Urothelium cell line (cell line): Measurements from ENCODE around the gene OR6Q1.
"Not testable (repeated sequence)": the region's sequence is repeated elsewhere in the genome, so short reads cannot be mapped to it uniquely, and the experiment has no call there.

Experiments used
- DNase-seq: peaks from one replicate; pipeline ENCODE4 v3.0.0; 2011; ENCODE audit warnings: low spot score, mixed read lengths
- FAIRE-seq: peaks from 2 replicates; lab custom pipeline; 2011; peaks lifted over from hg19 to GRCh38; lab: Jason Lieb, UNC

Gene OR6Q1

GRCh38 chr11:58030653-58031052 lies at the start of gene OR6Q1:
Gene OR6Q1, plus strand, starts transcription at chr11:58030953. Its CDS starts 0 bp downstream, at chr11:58030953.
- no peak for DNase-seq
- FAIRE-seq = no peak

DNA sequence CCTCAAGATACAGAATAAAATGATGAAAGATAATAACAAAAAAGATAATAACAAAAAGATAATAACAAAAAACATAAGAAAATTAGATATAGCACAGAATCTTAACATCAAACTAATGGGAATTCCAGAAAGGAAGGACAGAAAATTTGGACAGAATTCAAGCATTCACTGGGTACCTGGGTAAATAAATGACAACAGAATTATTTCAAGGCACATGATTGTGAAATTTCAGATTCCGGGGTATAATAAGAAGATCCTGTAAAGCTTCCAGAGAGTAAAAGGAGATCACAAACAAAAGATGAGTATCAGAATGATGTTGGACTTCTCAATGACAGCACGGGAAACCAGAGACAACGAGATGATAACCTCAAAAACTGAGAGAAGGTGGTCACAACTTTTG lies 49.2 kb upstream of the OR6Q1 start:
- no peak for DNase-seq

DNA sequence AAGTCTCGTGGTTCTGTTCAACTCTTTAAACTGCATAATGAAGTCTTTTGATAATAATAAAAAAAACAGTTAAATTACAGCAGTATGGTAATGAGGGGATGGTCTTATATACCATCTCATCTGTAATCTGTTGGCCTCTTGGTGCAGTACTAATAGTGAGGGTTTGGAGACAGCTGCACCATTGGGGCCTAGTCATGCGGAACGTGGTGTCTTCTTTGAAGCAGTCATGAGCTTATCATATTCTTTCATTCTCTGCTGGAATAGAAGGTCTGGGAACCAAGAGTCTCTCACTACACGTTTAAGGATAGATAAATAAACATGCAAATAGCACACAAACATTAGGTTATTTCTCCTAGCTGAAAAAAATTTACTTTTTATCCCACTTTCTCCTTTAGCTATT lies 48.0 kb upstream of the OR6Q1 start:
- DNase-seq (no peak), FAIRE-seq (no peak)

More for the DNA sequence above, 49.2 kb upstream of the OR6Q1 start:
- no peak for FAIRE-seq

DNA sequence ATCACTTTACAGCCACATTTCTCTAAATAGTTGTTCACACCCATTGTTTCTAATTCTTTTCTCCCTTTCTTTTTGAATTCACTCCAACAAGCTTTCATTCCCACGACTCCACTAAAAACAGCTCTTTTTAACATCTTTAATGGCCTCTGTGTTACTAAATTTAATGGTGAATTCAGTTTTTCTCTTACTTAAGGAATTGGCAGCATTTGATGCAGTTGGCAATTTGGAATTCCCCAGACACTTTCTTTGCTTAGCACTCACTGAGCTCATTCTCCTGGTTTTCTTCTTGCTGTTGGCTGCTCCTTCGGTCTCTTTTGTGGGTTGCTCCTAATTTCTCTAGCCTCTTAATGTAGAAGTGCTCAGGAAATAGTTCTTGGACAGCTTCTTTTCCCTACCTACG lies 47.6 kb upstream of the OR6Q1 start:
- DNase-seq (no peak), FAIRE-seq (no peak)

DNA sequence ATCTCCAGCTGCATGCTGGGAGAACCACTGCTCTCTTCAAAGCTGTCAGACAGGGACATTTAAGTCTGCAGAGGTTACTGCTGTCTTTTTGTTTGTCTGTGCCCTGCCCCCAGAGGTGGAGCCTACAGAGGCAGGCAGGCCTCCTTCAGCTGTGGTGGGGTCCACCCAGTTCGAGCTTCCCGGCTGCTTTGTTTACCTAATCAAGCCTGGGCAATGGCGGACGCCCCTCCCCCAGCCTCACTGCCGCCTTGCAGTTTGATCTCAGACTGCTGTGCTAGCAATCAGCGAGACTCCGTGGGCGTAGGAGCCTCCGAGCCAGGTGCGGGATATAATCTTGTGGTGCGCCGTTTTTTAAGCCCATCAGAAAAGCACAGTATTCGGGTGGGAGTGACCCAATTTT lies 31.2 kb upstream of the OR6Q1 start:
- FAIRE-seq, DNase-seq: not testable (repeated sequence)

DNA sequence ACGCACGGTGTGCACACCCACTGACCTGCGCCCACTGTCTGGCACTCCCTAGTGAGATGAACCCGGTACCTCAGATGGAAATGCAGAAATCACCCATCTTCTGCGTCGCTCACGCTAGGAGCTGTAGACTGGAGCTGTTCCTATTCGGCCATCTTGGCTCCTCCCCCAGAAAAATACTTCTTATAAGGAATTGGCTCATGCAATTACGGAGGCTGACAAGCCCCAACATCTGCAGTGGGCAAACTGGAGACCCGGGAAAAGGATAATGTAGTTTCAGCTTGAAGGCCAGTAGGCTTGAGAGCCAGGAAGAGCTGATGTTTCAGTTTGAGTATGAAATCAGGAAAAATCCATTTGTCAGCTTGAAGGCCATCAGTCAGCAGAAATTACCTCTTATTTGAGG lies 30.7 kb upstream of the OR6Q1 start:
- not testable (repeated sequence) for FAIRE-seq, DNase-seq

DNA sequence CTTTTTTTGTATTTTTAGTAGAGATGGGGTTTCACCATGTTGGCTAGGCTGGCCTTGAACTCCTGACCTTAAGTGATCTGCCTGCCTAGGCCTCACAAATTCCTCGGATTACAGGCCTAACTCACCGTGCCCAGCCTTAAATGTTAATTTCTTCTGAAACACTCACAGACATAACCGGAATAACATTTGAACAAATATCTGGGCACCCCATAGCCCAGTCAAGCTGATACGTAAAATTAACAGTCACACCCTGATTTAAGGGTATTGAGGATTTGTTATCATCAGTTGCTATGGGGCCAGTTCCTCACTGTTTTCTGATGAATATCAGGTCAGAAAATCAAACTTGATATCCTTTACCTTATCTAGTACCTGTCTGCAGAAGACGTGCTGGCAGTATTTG lies 30.1 kb upstream of the OR6Q1 start:
- DNase-seq (no peak), FAIRE-seq (no peak)

DNA sequence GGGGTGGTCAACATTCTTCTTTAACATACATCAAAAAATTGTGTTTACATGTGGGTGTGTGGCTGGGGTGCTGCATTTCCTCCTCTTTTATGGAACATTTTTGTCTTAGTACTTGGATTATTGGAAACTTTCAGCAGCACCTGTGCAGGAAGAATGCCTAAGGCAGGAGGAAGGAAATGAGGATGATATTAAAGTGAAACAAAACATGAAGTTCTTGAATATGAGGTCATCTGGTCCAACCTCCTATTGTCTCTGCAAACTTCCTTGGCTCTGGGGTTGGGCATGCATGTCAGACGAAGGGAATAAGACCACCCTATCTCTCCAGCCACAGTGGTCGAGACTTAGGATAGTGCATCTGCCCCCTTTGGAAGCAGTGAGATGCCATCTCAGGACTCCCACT lies 27.7 kb upstream of the OR6Q1 start:
- DNase-seq (no peak), FAIRE-seq (no peak)

DNA sequence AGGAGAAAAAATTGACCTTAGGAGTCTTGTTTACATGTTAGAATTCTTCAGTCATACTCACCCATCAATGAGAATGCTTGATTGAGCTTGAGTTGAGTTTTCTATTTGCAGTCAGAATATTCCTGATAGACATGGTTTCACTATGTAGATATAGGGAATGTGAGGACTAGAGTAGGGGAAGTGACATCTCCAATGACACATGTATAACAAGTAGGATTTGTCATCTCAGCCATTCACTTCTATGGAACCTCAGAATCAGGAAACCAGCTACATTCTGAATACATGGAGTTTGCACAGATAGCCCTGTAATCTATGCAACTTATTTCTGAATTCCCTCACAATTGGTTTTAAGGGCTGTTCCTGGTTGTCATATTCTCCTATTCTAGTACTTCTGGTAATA lies 27.2 kb upstream of the OR6Q1 start:
- DNase-seq (no peak), FAIRE-seq (no peak)

DNA sequence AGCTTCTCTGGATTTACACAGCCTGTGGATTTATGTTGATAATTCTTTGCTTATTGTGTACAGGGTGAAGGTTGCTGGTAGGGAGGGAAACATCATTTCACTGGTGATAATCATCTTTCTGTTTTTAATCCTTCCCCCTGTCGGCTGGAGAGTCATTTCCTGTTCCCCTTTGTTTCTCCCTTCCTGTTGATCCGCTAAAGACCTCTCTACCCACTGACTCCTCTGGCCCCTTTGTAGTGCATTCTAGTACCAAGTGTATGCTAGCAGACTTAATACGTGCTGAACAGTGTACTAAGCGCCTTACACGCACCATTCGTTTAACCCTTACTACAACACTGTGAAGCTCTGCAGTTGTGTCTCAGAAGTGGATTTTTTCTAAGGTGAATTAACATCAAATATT lies 26.1 kb upstream of the OR6Q1 start:
- DNase-seq = no peak
- no peak for FAIRE-seq

GRCh38 chr11:58006940-58007339 lies 23.8 kb upstream of the OR6Q1 start:
- DNase-seq = peak; percentile 51
- FAIRE-seq = no peak

GRCh38 chr11:58011771-58012170 lies 19.0 kb upstream of the OR6Q1 start:
- FAIRE-seq (no peak), DNase-seq (no peak)

DNA sequence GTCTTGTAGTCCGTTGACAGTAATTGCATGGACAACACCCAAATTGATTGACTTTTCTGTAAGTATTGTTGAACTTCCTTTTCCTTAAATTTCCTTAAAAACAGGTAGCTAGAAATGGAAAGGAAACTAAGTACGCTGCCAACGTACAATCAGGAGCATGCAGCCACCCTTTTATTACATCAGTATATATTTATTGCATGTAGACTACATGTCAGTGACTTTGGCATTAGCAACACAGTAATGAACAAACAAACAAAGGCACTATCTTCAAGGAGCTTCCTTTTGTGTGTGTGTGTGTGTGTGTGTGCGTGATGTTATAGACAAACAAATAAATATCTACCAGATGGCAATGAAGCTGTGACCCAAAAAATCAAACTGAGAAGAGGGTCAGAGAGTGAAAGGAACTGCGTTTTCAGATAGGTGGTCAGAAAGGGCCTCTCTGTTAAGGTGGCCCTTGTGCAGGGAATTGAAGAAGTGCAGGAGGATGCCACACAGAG lies 7.3 kb upstream of the OR6Q1 start, which contains the start of gene OR9Q1:
OR9Q1 (plus strand) TSS at position 447 of the 497 bp plus-strand sequence. CDS start 155,564 bp downstream, outside the sequence.
- no peak for DNase-seq
- FAIRE-seq = no peak

GRCh38 chr11:58024601-58025091 lies 6.1 kb upstream of the OR6Q1 start:
- DNase-seq = peak; percentile 46
- no peak for FAIRE-seq

DNA sequence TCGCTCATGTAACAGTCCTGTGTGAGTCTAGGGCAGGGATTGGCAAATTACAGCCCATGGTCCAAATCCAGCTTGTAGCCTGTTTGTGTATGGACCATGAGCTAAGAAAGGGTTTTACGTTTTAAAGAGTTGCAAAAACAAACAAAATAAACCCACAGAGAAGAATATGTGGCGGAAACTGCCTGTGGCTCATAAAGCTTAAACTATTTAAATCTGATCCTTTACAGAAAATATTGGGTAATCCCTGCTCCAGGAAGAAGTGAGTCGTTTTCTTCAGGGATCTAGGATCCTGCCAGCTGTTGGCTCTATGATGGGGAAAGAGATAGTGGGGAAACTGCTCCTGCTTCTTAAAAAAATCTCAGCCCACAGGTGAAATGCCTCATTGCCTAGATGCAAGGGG lies 3.4 kb upstream of the OR6Q1 start:
- FAIRE-seq (no peak), DNase-seq (no peak)

DNA sequence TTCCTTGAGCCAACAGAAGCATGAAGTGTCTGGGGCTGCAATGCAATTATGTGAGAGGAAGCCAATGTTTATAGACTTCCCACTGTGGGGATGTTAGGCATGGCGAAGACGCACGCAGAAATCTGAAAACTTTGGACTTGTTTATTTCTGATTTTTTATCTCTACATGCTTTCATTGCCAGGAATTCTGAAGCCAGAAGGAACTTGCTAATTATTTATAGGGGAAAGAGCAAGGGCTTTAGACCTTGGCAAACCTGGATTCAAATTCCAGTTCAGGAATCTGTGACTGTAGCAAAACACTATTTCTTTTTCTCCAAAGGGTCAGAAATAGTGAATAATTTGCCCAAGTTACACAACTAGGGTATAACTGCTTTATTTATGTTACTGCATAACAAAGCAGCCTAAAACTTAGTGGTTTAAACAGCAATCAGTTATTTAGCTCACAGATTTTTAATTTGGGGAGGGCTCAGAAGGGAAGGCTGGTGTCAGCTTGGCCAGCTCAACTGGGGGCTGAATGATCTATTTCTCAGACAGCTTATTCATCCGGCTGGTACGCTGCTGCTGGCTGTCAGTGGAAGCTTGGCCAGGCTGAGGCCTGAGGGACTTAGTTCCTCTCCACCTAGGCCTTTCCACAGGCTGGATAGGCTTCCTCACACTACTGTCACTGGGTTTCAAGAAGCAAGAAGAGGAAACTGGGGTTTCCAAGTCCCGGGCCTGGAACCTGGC lies 1.9 kb upstream of the OR6Q1 start:
- no peak for FAIRE-seq
- DNase-seq = no peak

DNA sequence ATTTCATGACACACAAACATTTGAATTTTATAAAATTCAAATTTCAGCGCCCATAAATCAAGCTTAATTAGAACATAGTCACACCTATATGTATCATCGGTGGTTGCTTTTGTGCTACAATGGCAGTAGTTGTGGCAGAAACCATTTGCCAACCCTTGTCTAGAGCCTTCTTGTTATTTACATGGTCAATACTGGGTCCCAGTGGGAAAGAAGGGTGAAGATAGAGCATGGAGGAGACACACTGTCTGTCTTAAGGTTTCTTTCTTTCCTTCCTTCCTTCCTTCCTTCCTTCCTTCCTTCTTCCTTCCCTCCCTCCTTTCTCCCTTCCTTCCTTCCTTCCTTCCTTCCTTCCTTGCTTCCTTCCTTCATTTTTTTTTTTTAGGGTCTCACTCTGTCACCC lies 3.7 kb downstream of the OR6Q1 start:
- DNase-seq = no peak
- FAIRE-seq = no peak

DNA sequence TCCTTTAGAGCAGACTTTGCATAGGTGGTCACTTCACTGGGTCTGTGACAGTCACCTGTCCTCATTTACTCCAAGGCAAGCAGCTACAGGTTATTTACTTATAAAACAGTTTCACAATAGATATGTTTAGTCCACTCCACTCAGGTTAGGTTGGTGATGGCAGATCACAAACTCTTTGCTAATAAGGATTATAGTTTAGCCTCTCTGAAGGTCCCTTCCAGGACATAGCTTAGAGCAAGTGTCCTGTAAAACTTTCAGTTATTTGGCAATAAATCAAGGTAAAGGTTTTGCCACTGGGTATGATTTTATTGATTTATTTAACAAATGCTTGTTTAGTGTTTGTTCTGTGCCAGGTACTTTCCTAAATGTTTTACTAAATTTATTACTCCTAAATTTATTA lies 8.8 kb downstream of the OR6Q1 start:
- FAIRE-seq = no peak
- DNase-seq = no peak

DNA sequence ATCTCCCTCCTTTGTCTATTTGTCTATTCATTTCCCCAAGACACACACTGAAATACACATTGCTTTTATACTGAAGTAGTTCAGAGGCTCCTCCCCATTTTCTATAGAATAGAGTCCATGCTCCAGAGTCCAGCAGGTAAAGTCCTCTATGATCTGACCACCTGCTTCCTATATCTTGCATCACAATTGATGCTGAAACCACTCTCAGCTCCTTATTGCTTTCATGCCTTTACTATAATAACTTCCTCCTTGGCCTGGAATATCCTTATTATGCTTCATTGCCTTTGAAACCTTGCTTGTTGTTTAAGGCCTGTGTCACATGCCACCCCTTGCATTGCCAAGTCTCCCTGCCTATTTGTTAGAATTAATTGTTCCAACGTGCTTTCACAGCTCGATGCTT lies 12.6 kb downstream of the OR6Q1 start:
- no peak for FAIRE-seq
- no peak for DNase-seq

- DNase-seq (no peak), FAIRE-seq (no peak)
These were observed 15.5 kb downstream of the OR6Q1 start for GRCh38 chr11:58046231-58046630.

- DNase-seq (no peak), FAIRE-seq (no peak)
These were observed 17.1 kb downstream of the OR6Q1 start for GRCh38 chr11:58047818-58048217.

- FAIRE-seq (no peak), DNase-seq (no peak)
These were observed 25.2 kb downstream of the OR6Q1 start for GRCh38 chr11:58055806-58056401.
